Measurements from ENCODE around the gene ADM5. TPM values are rescaled to one million over a fixed set of nuclear protein-coding genes. Genes with fewer than 3 reads are reported as not detected.

Gene ADM5
- total RNA-seq, 6 donors from 2014 or later: 0.55 to 3.0 (median 1.5) TPM; not detected in 1

GRCh38 chr19:49730166-49730565, 40.8 kb downstream of the ADM5 start:
- TF ChIP-seq EP300 (IDR thresholded peaks at IDR 0.05) (no peak), POLR2AphosphoS5 (IDR thresholded peaks at IDR 0.05) (no peak), POLR2A (IDR thresholded peaks at IDR 0.05) (no peak), CTCF (IDR thresholded peaks at IDR 0.05) (no peak)

GRCh38 chr19:49738268-49738667, 48.9 kb downstream of the ADM5 start:
- no peak for TF ChIP-seq POLR2A (IDR thresholded peaks at IDR 0.05)
- no peak for TF ChIP-seq POLR2AphosphoS5 (IDR thresholded peaks at IDR 0.05)
- TF ChIP-seq EP300 (IDR thresholded peaks at IDR 0.05): no peak
- TF ChIP-seq CTCF (IDR thresholded peaks at IDR 0.05): no peak
- DNase-seq (no peak), ATAC-seq (ENCODE audit: low FRiP score in 2 of 2) (no peak)
- no peaks in the 10 kb centered on the region for H3K36me3 ChIP-seq
- H3K27me3 ChIP-seq: no peaks in the 10 kb centered on the region
- no peaks in the 10 kb centered on the region for H3K4me1 ChIP-seq
- no peaks in the 10 kb centered on the region for H3K9me3 ChIP-seq
- H3K4me3 ChIP-seq: no peak overlapping the region
- H3K27ac ChIP-seq: no peak overlapping the region
- WGBS, 2 donors: 88 to 89% methylated on average over 4 of the region's 4 CpGs

More at GRCh38 chr19:49730166-49730565, 40.8 kb downstream of the ADM5 start:
- H3K36me3 ChIP-seq: no peaks in the 10 kb centered on the region
- DNase-seq (no peak), ATAC-seq (ENCODE audit: low FRiP score in 2 of 2) (no peak)
- H3K4me3 ChIP-seq: no peak overlapping the region
- no peaks in the 10 kb centered on the region for H3K27me3 ChIP-seq
- H3K27ac ChIP-seq: no peak overlapping the region
- H3K4me1 ChIP-seq: no peaks in the 10 kb centered on the region
- no peaks in the 10 kb centered on the region for H3K9me3 ChIP-seq
- 62 to 75% methylated on average over 5 of the region's 5 CpGs for whole genome bisulfite sequencing, 2 donors

GRCh38 chr19:49739098-49739497, 49.7 kb downstream of the ADM5 start:
- Histone ChIP-seq H3K9me3 (no peaks in the 10 kb centered on the region), H3K36me3 (no peaks in the 10 kb centered on the region), H3K4me1 (no peaks in the 10 kb centered on the region), H3K27ac (no peak overlapping the region), H3K4me3 (no peak overlapping the region), H3K27me3 (no peaks in the 10 kb centered on the region)
- no peak for ATAC-seq (ENCODE audit: low FRiP score in 2 of 2)
- no peak for DNase-seq
- WGBS, 2 donors: 75 to 87% methylated on average over 1 of the region's 1 CpG
- TF ChIP-seq EP300 (IDR thresholded peaks at IDR 0.05) (no peak), POLR2AphosphoS5 (IDR thresholded peaks at IDR 0.05) (no peak), CTCF (IDR thresholded peaks at IDR 0.05) (no peak), POLR2A (IDR thresholded peaks at IDR 0.05) (no peak)

GRCh38 chr19:49739933-49740332, 50.5 kb downstream of the ADM5 start:
- TF ChIP-seq EP300 (IDR thresholded peaks at IDR 0.05): no peak
- TF ChIP-seq POLR2A (IDR thresholded peaks at IDR 0.05): no peak
- ATAC-seq (ENCODE audit: low FRiP score in 2 of 2) (no peak), DNase-seq (no peak)
- H3K27ac ChIP-seq: no peak overlapping the region
- no peak overlapping the region for H3K4me3 ChIP-seq
- H3K36me3 ChIP-seq: no peaks in the 10 kb centered on the region
- WGBS, 2 donors: 92 to 93% methylated on average over 9 to 10 of the region's 10 CpGs
- no peaks in the 10 kb centered on the region for H3K4me1 ChIP-seq
- no peaks in the 10 kb centered on the region for H3K9me3 ChIP-seq
- no peaks in the 10 kb centered on the region for H3K27me3 ChIP-seq

Small RNA genes within 50 kb of the gene (small RNA-seq; reads per million reads assigned to genes)
- 0 to 0.14 (median 0) reads per million in 4 donors for gene MIR5088

Other genes starting within 250 kb of the ADM5 start
- gene SLC17A7, start 248.1 kb upstream of the ADM5 start, total RNA-seq: 1 to 10 TPM in 2 of 6 donors, under 1 TPM in 3, not detected in 1; 0.37 to 2.1 (median 0.78) TPM
- gene PIH1D1, start 237.8 kb upstream of the ADM5 start, total RNA-seq: 100 to 1,000 TPM in 1 of 6 donors, 10 to 100 TPM in 5; 59.5 to 120 (median 72.8) TPM
- 100 to 1,000 TPM in 1 of 6 donors, 10 to 100 TPM in 5; 26.3 to 111 (median 48.2) TPM for gene ALDH16A1, start 236.4 kb upstream of the ADM5 start, total RNA-seq
- gene FLT3LG, start 215.4 kb upstream of the ADM5 start, total RNA-seq: 10 to 100 TPM in 3 of 6 donors, 1 to 10 TPM in 3; 4.3 to 19.9 (median 9.9) TPM
- gene RPL13A, start 202.0 kb upstream of the ADM5 start, total RNA-seq: 1,000 to 10,000 TPM in 4 of 6 donors, 100 to 1,000 TPM in 2; 974 to 2,595 (median 1,696) TPM
- 1,000 to 10,000 TPM; 1,447 to 3,855 (median 1,708) TPM for gene RPS11, start 193.2 kb upstream of the ADM5 start, total RNA-seq
- gene FCGRT, start 176.9 kb upstream of the ADM5 start, total RNA-seq: 100 to 1,000 TPM; 175 to 466 (median 328) TPM
- gene RCN3, start 161.6 kb upstream of the ADM5 start, total RNA-seq: 10 to 100 TPM in 5 of 6 donors, 1 to 10 TPM in 1; 5.9 to 82.8 (median 26.6) TPM
- 10 to 100 TPM; 30.3 to 72.3 (median 57.9) TPM for gene NOSIP, start 109.0 kb upstream of the ADM5 start, total RNA-seq
- gene PRRG2, start 108.3 kb upstream of the ADM5 start, total RNA-seq: 10 to 100 TPM in 1 of 6 donors, 1 to 10 TPM in 5; 3.8 to 10.0 (median 7.1) TPM
- 10 to 100 TPM; 12.6 to 51.9 (median 33.7) TPM for gene PRR12, start 98.4 kb upstream of the ADM5 start, total RNA-seq
- gene RRAS, start 49.5 kb upstream of the ADM5 start, total RNA-seq: 100 to 1,000 TPM in 3 of 6 donors, 10 to 100 TPM in 3; 81.7 to 160 (median 107) TPM
- gene SCAF1, start 47.4 kb upstream of the ADM5 start, total RNA-seq: 10 to 100 TPM; 28.6 to 98.5 (median 71.0) TPM
- gene IRF3, start 23.7 kb upstream of the ADM5 start, total RNA-seq: 100 to 1,000 TPM in 3 of 6 donors, 10 to 100 TPM in 3; 50.5 to 210 (median 99.1) TPM
- gene BCL2L12, start 23.7 kb upstream of the ADM5 start, total RNA-seq: 10 to 100 TPM in 3 of 6 donors, 1 to 10 TPM in 3; 4.2 to 21.3 (median 14.1) TPM
- gene PRMT1, start 12.3 kb upstream of the ADM5 start, total RNA-seq: 100 to 1,000 TPM in 2 of 6 donors, 10 to 100 TPM in 4; 65.6 to 155 (median 82.0) TPM
- 10 to 100 TPM in 1 of 6 donors, 1 to 10 TPM in 2, under 1 TPM in 1, not detected in 2; 0.46 to 17.2 (median 4.6) TPM for gene CPT1C, start 1.5 kb downstream of the ADM5 start, total RNA-seq
- gene TSKS, start 73.7 kb downstream of the ADM5 start, total RNA-seq: under 1 TPM in 3 of 6 donors, not detected in 3; 0.15 to 0.91 (median 0.37) TPM
- 100 to 1,000 TPM in 1 of 6 donors, 10 to 100 TPM in 5; 46.0 to 113 (median 77.6) TPM for gene AP2A1, start 77.4 kb downstream of the ADM5 start, total RNA-seq
- 10 to 100 TPM; 17.3 to 43.0 (median 22.3) TPM for gene FUZ, start 123.7 kb downstream of the ADM5 start, total RNA-seq
- gene MED25, start 128.7 kb downstream of the ADM5 start, total RNA-seq: 100 to 1,000 TPM in 1 of 6 donors, 10 to 100 TPM in 5; 41.7 to 110 (median 61.2) TPM
- 100 to 1,000 TPM in 3 of 6 donors, 10 to 100 TPM in 3; 60.2 to 136 (median 106) TPM for gene PTOV1, start 161.6 kb downstream of the ADM5 start, total RNA-seq
- gene PNKP, start 178.0 kb downstream of the ADM5 start, total RNA-seq: 100 to 1,000 TPM in 2 of 6 donors, 10 to 100 TPM in 4; 47.6 to 321 (median 88.6) TPM
- gene AKT1S1, start 187.8 kb downstream of the ADM5 start, total RNA-seq: 10 to 100 TPM; 11.8 to 35.5 (median 25.7) TPM
- 100 to 1,000 TPM in 1 of 6 donors, 10 to 100 TPM in 5; 22.9 to 140 (median 61.2) TPM for gene TBC1D17, start 188.1 kb downstream of the ADM5 start, total RNA-seq
- 1 to 10 TPM in 5 of 6 donors, under 1 TPM in 1; 0.44 to 7.3 (median 2.1) TPM for gene IL4I1, start 207.3 kb downstream of the ADM5 start, total RNA-seq
- 10 to 100 TPM; 10.0 to 25.8 (median 15.3) TPM for gene ATF5, start 239.6 kb downstream of the ADM5 start, total RNA-seq
- 10 to 100 TPM; 34.7 to 44.4 (median 40.1) TPM for gene NUP62, start 239.9 kb downstream of the ADM5 start, total RNA-seq

All from upper lobe of left lung (tissue), 6 donors.